Transverse colon (tissue), 4 donors: ENCODE measurements around the gene TRIM13.

Source experiments
- CTCF ChIP-seq, 5 experiments: fragments of 200-600 bp in 3 of 5; fragments of 450-650 bp in 2 of 5; sonication (generic) in 3 of 5; IDR thresholded peaks; 1 replicate in 2 of 5; 2 replicates in 3 of 5; pipeline ENCODE4 v1.5.1; 2016 to 2017; ENCODE audit warnings: antibody characterized with exemption in 5 of 5, inconsistent platforms in 3 of 5, mild to moderate bottlenecking in 2 of 5, moderate library complexity in 1 of 5
- POLR2A ChIP-seq: fragments of 450-650 bp; IDR thresholded peaks from one replicate; pipeline ENCODE4 v1.6.1; 2016; ENCODE audit warnings: antibody characterized with exemption, mild to moderate bottlenecking, moderate library complexity
- POLR2AphosphoS5 ChIP-seq, 3 donors: sonication (generic); formaldehyde crosslinking; IDR thresholded peaks; one replicate each; pipeline ENCODE4 v1.6.1; 2016; ENCODE audit warnings: antibody characterized with exemption in 3 of 3

GRCh38 chr13:49986471-49986870, 10.4 kb upstream of the TRIM13 start:
- TF ChIP-seq CTCF (IDR thresholded peaks at IDR 0.05) (no peak), POLR2A (no peak), POLR2AphosphoS5 (IDR thresholded peaks at IDR 0.05) (no peak)
